Neuron (in vitro differentiated cells): Measurements from ENCODE around the gene SFXN5.

ENCODE experiments used
- H2AFZ ChIP-seq: one replicate; pipeline ENCODE4 v1.6.1; 2013; ENCODE audit warnings: low read depth, mild to moderate bottlenecking, inconsistent platforms, low read length, moderate library complexity
- H3K27me3 ChIP-seq: one replicate; pipeline ENCODE4 v1.6.1; 2013; ENCODE audit warnings: low read length; ENCODE audit not compliant: insufficient read depth
- H3K36me3 ChIP-seq: one replicate; pipeline ENCODE4 v1.6.1; 2013; ENCODE audit warnings: low read length; ENCODE audit not compliant: insufficient read depth
- H3K4me1 ChIP-seq: one replicate; pipeline ENCODE4 v1.6.1; 2013; ENCODE audit warnings: low read length; ENCODE audit not compliant: insufficient read depth
- H3K4me3 ChIP-seq: 2 replicates; pipeline ENCODE4 v1.5.1; 2013; ENCODE audit warnings: mild to moderate bottlenecking, low read length, moderate library complexity
- H3K9me3 ChIP-seq: one replicate; pipeline ENCODE4 v1.6.1; 2013; ENCODE audit warnings: low read length

The SFXN5 gene

GRCh38 chr2:72895759-72896281 is 175.7 kb downstream of the SFXN5 start:
- Histone ChIP-seq H3K4me1 (peaks cover 4% of the 10 kb centered on the region), H3K27me3 (peaks cover 56% of the 10 kb centered on the region), H3K4me3 (no peak overlapping the region), H3K36me3 (no peaks in the 10 kb centered on the region), H3K9me3 (no peaks in the 10 kb centered on the region), H2AFZ (no peak overlapping the region)

GRCh38 chr2:72895154-72895553 is 176.4 kb downstream of the SFXN5 start:
- Histone ChIP-seq H3K4me3 (no peak overlapping the region), H3K36me3 (no peaks in the 10 kb centered on the region), H3K9me3 (no peaks in the 10 kb centered on the region), H2AFZ (no peak overlapping the region), H3K27me3 (peaks cover 52% of the 10 kb centered on the region), H3K4me1 (peaks cover 4% of the 10 kb centered on the region)

- Histone ChIP-seq H3K4me1 (peaks cover 4% of the 10 kb centered on the region), H3K36me3 (no peaks in the 10 kb centered on the region), H2AFZ (no peak overlapping the region), H3K9me3 (no peaks in the 10 kb centered on the region), H3K4me3 (no peak overlapping the region), H3K27me3 (peaks cover 48% of the 10 kb centered on the region)
These were observed 177.0 kb downstream of the SFXN5 start for GRCh38 chr2:72894514-72894913.

- H3K4me3 ChIP-seq = no peak overlapping the region
- no peak overlapping the region for H2AFZ ChIP-seq
- peaks cover 4% of the 10 kb centered on the region for H3K4me1 ChIP-seq
- H3K9me3 ChIP-seq = no peaks in the 10 kb centered on the region
- H3K36me3 ChIP-seq = no peaks in the 10 kb centered on the region
- peaks cover 41% of the 10 kb centered on the region for H3K27me3 ChIP-seq
These were observed 177.8 kb downstream of the SFXN5 start for GRCh38 chr2:72893594-72894319.

GRCh38 chr2:72892506-72893173 is 178.9 kb downstream of the SFXN5 start:
- H3K36me3 ChIP-seq = no peaks in the 10 kb centered on the region
- peaks cover 4% of the 10 kb centered on the region for H3K4me1 ChIP-seq
- H3K9me3 ChIP-seq = no peaks in the 10 kb centered on the region
- H3K27me3 ChIP-seq = peaks cover 31% of the 10 kb centered on the region
- H3K4me3 ChIP-seq = no peak overlapping the region
- no peak overlapping the region for H2AFZ ChIP-seq
